HG02938 (cell line): ENCODE data around the gene OGFRL1.

Experiments
- ATAC-seq: cut with Tn5 transposase; IDR thresholded peaks from one replicate; pipeline ENCODE4 v1.9.1; 2021; ENCODE audit warnings: mild to moderate bottlenecking, moderate library complexity; ENCODE audit not compliant: unreplicated experiment

Gene OGFRL1

GRCh38 chr6:71333050-71333449, 44.4 kb downstream of the OGFRL1 start:
- no peak for ATAC-seq

- ATAC-seq, result no peak
These were observed 45.1 kb downstream of the OGFRL1 start for GRCh38 chr6:71333697-71334096.

- ATAC-seq, result peak; percentile 47
These were observed 46.2 kb downstream of the OGFRL1 start for GRCh38 chr6:71334768-71335167.

GRCh38 chr6:71335544-71335943, 46.9 kb downstream of the OGFRL1 start:
- ATAC-seq, result no peak

- ATAC-seq, result no peak
These were observed 48.3 kb downstream of the OGFRL1 start for GRCh38 chr6:71336901-71337300.

DNA sequence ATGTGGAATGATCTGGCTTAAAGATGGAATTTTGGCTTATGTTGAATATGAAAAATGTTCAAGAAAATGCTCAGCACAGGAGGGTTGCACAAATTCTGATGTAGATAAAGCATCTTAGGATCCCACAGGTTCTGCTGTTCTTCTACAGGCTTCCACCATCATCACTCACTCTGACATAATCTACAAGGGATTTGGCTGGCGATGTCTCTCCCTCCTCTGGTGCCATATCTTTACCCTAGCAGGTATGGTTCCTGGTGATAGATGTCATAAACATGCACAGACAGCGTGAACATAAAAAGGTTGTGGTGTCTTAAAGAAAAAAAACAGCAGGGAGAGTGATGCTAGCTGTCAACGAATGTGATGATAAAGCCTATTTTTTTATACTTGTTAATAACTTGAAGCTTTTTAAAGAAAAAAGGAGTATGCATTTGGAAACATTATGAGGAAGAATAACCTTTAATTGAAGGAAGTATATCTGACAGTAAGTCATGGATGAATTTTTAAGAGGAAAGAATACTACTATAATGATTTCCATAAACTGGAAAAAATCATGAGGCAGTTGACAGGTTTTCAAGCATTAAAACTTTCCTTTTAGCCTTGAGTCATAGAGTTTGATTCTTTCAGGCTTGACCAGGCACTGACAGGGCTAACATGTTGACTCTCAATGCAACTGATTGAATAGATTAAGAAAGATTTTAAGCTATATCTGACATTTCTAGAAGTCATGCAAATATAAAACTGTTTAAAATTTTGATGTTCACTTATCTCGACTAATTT, 50.1 kb downstream of the OGFRL1 start:
- ATAC-seq, result no peak

- no peak for ATAC-seq
These were observed 54.2 kb downstream of the OGFRL1 start for GRCh38 chr6:71342772-71343171.

- no peak for ATAC-seq
These were observed 57.1 kb downstream of the OGFRL1 start for GRCh38 chr6:71345476-71346333.

DNA sequence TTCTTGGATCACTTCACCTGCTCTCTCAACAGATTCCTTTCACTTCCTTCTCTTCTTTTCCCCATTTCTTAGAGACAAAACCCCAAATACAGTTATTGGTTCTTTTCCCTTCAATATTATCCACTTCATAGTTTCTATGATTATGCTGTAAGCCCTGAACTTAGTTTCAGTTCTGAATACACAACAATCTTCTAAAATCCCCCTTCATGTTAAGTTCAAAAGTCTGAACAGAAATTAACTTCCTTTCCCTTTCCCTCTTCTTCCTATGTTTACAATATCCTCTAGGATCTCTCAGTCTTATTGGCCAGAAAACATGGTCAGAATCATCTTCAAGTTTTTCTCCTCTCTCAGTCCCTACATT, 57.7 kb downstream of the OGFRL1 start:
- no peak for ATAC-seq

DNA sequence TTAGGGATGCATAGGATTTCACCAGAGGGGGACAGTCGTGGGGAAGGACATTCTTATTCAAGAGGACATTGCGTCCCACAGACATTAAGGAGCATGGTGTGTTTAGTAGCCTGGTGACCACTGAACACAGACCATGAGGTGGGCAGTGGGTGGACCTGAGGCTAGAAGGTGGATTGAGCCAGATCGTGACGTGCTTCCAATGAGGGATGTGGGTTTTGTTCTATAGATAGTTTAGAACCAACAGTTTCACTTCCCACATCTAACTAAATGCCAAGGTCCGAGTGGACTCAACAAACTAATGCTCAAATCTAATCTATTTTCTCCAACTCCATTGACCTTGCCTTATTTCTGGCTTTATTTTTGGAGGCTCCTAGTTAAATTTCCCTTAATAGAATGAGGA, 58.5 kb downstream of the OGFRL1 start:
- no peak for ATAC-seq

GRCh38 chr6:71349395-71349794, 60.8 kb downstream of the OGFRL1 start:
- ATAC-seq, result no peak

DNA sequence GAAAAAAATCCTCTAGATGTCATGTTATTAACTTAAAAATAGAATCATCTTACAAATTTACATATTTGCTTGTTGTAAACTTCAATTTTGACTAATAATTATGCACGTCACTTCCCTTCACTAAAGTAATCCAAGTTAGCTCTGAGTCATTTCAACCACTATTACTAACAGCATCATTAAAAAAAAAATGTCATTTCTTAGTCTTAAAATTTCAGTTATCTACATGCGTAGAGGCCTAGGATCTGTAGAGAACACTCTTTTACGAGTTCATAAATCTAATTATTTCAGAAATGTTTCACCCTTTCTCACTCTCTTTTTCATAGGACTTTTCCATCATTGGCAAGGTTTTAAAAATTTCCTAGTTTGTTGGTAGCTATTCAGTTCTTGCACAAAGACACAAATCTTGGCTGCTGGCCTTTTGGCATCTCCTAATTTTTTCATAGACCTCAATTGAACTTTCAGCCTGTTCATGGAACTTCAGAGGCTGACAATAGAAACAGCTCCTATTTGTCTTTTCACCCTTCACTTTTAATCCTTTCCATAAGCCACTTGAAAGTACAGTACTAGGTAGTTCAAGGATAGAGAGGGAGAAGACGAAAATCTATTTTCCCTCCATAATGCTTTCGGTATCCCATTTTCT, 61.5 kb downstream of the OGFRL1 start:
- no peak for ATAC-seq

DNA sequence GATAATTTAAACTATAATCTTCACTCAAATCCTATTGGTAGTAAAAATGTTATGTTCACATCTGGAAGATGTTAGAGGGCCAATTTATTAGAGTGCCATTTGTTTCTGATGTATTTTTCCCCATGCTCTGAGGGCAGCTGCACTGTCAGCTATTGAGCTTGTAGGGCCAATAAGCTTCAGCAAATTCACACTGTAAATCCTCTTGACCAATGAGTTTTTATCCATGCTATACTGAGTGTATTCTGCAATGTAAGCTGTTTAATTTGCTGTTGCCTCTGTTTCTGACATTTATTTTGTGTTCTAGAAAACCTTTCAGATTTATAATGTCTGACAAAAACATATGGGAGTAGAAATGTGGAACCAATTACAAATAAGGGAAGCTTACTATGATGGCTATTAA, 62.6 kb downstream of the OGFRL1 start:
- no peak for ATAC-seq
